Activated effector memory CD4-positive, alpha-beta T cell treated with Interleukin-2 at 50 U/mL for 16 hours (primary cell): ENCODE measurements around the gene OR5D14.

Experiments
- DNase-seq: peaks from one replicate; pipeline ENCODE4 v3.0.0-alpha.2; 2020

OR5D14 gene

GRCh38 chr11:55795256-55795655 is at the start of gene OR5D14:
Gene OR5D14, plus strand, starts transcription at chr11:55795556. Its CDS starts 0 bp downstream, at chr11:55795556.
- DNase-seq: no peak

- no peak for DNase-seq
Measured at GRCh38 chr11:55773138-55773537, 22.2 kb upstream of the OR5D14 start, which contains the start of gene OR5D13. Gene OR5D13, plus strand, starts transcription at chr11:55773438. Its CDS starts 0 bp downstream, at chr11:55773438.

- DNase-seq: no peak
Measured at GRCh38 chr11:55791606-55792005, 3.8 kb upstream of the OR5D14 start.

DNA sequence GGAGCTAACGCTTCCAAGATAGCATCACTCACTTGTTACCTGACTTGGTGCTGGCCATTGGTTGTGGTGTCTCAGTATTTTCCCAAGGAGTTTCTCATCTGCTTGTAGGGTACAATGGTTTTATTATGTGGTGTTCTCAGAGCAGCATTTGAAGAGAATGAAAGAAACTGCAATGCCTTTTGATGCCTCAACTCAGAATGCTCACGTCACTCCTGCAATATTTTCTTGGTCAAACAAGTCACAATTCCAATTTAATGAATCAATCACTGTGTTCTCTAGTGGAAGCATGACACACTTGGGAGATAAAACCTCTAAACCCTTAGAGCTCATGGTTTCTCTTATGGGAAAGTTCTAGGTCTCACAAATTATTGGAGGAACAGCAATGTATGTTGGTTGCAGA is 2.0 kb upstream of the OR5D14 start:
- no peak for DNase-seq

GRCh38 chr11:55806248-55806647 is 10.9 kb downstream of the OR5D14 start:
- no peak for DNase-seq

- DNase-seq: no peak
Measured at GRCh38 chr11:55811067-55811466, 15.7 kb downstream of the OR5D14 start, which contains the start of gene OR5L1. Gene OR5L1, plus strand, starts transcription at chr11:55811367. Its CDS starts 100 bp downstream, at chr11:55811467.

- no peak for DNase-seq
Measured at GRCh38 chr11:55819330-55819729, 24.0 kb downstream of the OR5D14 start, which contains the start of gene OR5D18. Gene OR5D18, plus strand, starts transcription at chr11:55819630. Its CDS starts 0 bp downstream, at chr11:55819630.

DNA sequence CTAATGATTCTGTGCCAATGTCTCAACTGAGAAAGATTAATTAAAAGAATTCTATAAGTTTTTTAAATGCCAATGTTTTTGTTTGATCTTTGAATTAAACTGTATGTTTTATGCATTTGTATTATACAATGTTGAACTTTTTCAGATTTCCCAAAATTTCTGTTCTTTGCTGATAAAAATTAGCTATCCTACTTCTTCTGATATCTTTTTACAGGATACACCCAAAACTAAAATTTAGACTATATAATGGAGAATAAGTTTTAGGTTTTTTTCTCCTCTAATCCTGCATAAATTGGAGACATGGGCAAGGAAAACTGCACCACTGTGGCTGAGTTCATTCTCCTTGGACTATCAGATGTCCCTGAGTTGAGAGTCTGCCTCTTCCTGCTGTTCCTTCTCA is 31.6 kb downstream of the OR5D14 start, which contains the start of gene OR5L2:
OR5L2 (plus strand) TSS at position 301 of the 400 bp plus-strand sequence; CDS start at position 301, 0 bp downstream.
- no peak for DNase-seq

DNA sequence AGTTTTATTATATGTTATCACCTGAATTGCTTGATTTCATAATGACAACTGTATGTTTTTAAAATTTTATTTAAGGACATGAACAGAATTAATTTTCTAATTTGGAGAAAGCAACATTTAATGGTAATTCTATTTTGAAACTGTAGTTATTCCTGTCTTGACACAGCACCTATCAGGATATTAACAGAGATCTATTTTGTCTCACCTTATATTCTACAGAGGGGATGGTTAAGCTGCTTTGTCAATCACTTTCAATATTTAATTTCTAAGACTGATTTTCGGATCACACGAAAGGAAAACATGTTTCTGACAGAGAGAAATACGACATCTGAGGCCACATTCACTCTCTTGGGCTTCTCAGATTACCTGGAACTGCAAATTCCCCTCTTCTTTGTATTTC is 43.1 kb downstream of the OR5D14 start, which contains the start of gene OR5D16:
OR5D16 (plus strand) TSS at position 301 of the 400 bp plus-strand sequence; CDS start at position 301, 0 bp downstream.
- DNase-seq: no peak
